ENCODE results near the gene SCGB1D1.

SCGB1D1 gene

DNA sequence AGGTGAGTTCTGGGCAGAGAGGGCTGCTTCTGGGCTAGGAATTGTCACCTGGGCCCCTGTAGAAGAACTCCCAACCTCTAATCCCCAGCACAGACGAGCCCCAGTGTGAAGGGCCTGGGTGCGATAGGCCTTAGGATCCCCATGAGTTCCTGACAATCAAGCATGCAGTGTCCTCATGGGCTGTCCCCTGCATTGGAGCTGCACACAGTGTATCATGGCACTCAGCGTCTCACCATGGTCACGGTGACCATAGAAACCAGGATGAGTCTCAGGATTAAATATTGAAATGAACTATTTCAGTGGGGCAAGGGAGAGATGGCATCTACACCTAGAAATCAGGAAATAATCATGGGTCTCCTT, 18.7 kb downstream of the SCGB1D1 start:
- ChIA-PET POLR2A (ENCODE audit: low non-redundant PET) (no interaction called here), CTCF (interaction anchor here (0.7 kb wide), 2 partner anchors 192 to 579 kb away, joined by 3 to 5 read pairs; partner anchors contain the start of gene TMEM179B)
- H3K27ac ChIP-seq: no peak overlapping the region
- TF ChIP-seq, protein P1, sequence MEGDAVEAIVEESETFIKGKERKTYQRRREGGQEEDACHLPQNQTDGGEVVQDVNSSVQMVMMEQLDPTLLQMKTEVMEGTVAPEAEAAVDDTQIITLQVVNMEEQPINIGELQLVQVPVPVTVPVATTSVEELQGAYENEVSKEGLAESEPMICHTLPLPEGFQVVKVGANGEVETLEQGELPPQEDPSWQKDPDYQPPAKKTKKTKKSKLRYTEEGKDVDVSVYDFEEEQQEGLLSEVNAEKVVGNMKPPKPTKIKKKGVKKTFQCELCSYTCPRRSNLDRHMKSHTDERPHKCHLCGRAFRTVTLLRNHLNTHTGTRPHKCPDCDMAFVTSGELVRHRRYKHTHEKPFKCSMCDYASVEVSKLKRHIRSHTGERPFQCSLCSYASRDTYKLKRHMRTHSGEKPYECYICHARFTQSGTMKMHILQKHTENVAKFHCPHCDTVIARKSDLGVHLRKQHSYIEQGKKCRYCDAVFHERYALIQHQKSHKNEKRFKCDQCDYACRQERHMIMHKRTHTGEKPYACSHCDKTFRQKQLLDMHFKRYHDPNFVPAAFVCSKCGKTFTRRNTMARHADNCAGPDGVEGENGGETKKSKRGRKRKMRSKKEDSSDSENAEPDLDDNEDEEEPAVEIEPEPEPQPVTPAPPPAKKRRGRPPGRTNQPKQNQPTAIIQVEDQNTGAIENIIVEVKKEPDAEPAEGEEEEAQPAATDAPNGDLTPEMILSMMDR (conservative IDR thresholded peaks at IDR 0.05; ENCODE audit: low read depth): no peak
- DNase-seq (ENCODE audit: low spot score): no peak

GRCh38 chr11:62217191-62217748, 27.3 kb downstream of the SCGB1D1 start:
- DNase-seq (ENCODE audit: low spot score): peak; percentile 37
- POLR2A ChIA-PET (ENCODE audit: low non-redundant PET): no interaction called here
- no peak overlapping the region for H3K27ac ChIP-seq
- CTCF ChIA-PET: interaction anchor here (0.5 to 1.3 kb wide), 12 partner anchors 10 to 326 kb away, joined by 3 to 19 read pairs (median 4); no protein-coding TSS in a partner anchor
- TF ChIP-seq, protein P1 (conservative IDR thresholded peaks at IDR 0.05; ENCODE audit: low read depth): peak; percentile 45

GRCh38 chr11:62221498-62221897, 31.5 kb downstream of the SCGB1D1 start:
- TF ChIP-seq, protein P1 (conservative IDR thresholded peaks at IDR 0.05; ENCODE audit: low read depth): no peak
- DNase-seq (ENCODE audit: low spot score): no peak
- POLR2A ChIA-PET (ENCODE audit: low non-redundant PET): no interaction called here
- CTCF ChIA-PET: no interaction called here
- no peak overlapping the region for H3K27ac ChIP-seq

DNA sequence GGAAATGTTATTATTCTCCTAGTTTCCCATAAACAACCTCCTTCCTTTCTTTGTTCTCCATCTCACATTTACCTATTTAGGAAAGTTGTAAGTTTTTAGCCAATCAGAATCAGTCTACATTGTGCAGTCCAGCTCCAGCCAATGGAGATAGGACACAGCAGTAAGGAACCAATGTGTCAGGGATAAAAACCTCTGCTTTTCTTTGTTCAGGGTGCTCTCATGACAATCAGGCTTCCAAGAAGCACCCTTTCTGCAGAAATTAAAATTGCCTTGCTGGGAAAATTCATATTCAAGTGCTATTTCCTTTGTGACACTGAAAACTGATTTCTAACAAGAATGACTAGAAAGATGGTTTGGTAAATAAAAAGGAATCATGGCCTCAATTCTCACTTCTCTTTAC, 33.1 kb downstream of the SCGB1D1 start:
- ChIA-PET POLR2A (ENCODE audit: low non-redundant PET) (no interaction called here), CTCF (no interaction called here)
- TF ChIP-seq, protein P1 (conservative IDR thresholded peaks at IDR 0.05; ENCODE audit: low read depth): no peak
- H3K27ac ChIP-seq: no peak overlapping the region
- DNase-seq (ENCODE audit: low spot score): no peak

- ChIA-PET CTCF (interaction anchor here (1.6 kb wide), 1 partner anchor 77 kb away, joined by 8 read pairs; no protein-coding TSS in a partner anchor), POLR2A (ENCODE audit: low non-redundant PET) (no interaction called here)
- DNase-seq (ENCODE audit: low spot score): no peak
- TF ChIP-seq, protein P1 (conservative IDR thresholded peaks at IDR 0.05; ENCODE audit: low read depth): no peak
- H3K27ac ChIP-seq: no peak overlapping the region
Measured at GRCh38 chr11:62233730-62234129, 43.7 kb downstream of the SCGB1D1 start.

GRCh38 chr11:62236187-62236586, 46.2 kb downstream of the SCGB1D1 start:
- no peak for DNase-seq (ENCODE audit: low spot score)
- POLR2A ChIA-PET (ENCODE audit: low non-redundant PET): no interaction called here
- TF ChIP-seq, protein P1 (conservative IDR thresholded peaks at IDR 0.05; ENCODE audit: low read depth): no peak
- H3K27ac ChIP-seq: no peak overlapping the region
- CTCF ChIA-PET: interaction anchor here (0.6 kb wide), 2 partner anchors 75 to 1093 kb away, joined by 3 read pairs; no protein-coding TSS in a partner anchor
